HG02981 (cell line): Measurements from ENCODE around the gene MRPS6.

Experiments
- ATAC-seq: cut with Tn5 transposase; IDR thresholded peaks from one replicate; pipeline ENCODE4 v1.9.1; 2021; ENCODE audit warnings: mild to moderate bottlenecking, moderate library complexity; ENCODE audit not compliant: unreplicated experiment

Gene MRPS6

DNA sequence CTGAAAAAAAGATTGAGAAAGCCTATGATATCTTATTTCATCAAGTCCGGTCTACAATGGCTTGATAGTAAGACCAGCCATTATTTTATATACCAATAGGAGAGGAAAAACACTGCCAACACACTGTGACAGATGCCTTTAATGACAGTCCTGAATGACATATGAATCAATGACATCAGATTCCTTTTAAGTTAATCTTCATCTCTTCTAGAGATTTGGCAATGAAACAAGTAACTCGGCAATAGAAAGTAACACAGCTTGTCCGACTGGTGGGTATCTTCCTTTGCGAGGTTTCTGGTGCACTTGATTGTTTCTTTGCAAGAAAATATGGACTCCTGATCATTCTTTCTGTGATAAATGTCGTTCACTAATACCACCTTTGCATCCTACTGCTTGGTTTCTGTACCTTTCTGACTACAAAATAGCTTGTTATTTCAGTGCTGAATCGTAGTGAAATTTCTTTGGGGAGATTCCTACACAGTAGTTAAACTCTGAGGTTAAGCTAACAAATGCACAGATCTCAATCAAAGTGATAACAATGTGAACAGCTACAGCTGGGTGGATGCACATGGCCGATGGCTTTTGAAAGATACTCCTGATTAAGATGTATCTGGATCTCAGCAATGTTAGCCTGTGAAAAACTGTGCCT lies 104.7 kb downstream of the MRPS6 start:
- ATAC-seq: no peak

DNA sequence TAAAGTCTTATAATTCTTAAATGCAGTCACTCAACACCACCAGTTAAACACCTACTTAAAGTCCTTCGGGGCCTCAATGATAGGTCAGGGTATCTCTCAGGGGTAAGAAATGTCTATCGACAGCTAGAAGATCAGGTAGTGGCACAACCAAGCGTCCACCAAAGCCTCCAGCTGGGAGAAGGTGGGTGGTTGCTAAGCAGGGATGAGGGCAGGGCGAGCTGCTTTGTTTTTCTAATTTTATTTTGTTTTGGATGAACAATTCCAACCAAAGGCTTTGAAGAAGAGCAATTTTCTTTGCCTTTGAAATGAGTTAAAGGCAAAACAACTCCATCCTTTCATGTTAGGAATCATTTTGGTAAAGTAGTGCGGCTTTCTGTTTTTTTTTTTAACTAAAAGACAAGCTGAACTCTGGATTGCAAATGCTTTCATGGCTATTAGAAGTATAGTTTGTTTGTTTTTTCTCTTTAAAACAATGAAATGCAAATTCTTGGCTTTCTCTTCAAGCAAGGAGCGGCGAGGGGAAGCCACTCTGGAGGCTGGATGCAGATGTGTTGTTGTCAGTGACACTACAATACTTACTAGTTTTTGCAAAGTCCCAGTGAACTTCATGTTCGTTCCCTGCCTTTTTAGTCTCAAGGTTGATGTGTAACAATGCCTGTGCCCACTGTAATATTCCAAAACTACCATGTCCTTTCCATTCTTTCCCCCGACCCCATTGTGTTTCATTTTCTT lies 106.0 kb downstream of the MRPS6 start:
- no peak for ATAC-seq

DNA sequence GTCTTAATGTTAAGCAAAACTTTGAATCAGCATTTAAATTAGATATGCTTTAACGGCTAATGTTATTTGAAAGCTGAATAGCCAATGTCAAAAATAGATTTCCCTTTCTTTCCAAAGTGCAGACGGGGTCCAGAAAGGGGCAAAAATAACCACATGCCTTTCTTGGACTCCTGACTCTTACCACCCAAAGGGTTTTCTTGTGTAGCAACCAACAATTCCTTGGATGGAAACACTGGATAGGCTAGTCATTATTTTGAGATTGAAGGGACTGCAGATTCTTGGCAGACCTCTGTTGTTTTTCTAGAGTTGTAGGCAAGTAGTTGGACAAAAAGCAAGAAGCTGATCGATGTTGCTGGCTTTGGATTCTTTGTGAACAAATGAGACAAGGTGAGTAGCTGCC lies 107.0 kb downstream of the MRPS6 start:
- ATAC-seq: no peak

DNA sequence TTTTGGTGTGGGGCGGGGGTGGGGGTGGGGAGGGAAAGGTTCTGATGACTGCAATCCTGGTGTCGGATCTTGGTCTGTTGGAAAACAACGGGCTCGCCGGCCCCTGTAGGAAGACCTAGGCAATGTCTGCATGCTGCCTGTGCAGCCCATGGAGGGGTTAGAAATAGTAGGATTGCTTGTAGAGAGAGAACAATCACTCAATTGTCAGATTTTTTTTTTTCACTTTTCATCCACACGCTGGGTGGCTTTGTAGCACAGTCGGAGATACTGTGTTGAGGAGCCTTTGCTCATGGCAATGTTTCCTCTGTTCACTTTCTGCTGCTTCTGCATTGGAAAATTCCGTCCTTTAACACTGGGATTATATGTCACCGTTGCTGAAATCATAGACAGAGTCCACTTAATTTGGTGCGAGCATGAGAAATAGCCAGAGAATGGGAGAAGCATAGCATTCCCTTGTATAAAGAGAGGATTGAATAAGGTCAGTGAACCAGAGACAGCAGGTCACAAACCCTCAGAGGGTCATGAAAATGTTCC lies 107.5 kb downstream of the MRPS6 start:
- no peak for ATAC-seq

DNA sequence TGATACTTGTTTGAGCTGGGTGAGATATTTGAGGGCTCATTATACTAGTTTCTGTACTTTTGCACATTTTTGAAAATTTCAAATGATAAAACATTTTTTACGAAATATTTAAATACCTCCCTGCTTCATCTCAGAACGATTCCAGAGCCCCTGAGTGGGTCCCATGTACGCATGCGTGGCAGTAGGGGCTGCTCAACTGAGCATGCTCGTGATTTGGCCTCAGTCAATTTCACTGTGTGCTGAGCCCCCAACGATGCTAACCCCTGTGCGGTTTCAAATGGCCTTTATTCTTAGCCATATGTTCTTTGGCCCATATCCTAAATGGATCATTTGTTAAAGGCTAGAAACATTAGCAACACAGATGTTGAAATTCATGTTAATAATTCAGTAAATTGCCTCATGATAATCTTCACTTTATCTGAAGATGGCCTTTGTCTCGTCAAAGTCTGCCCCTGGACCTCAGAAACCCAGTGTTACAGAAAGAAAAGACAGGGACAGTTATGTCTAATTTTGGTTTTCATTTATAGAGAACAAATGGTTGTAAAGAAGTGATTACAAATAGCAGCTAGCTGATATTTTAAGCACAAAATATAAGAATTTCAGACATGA lies 108.2 kb downstream of the MRPS6 start:
- ATAC-seq: no peak

DNA sequence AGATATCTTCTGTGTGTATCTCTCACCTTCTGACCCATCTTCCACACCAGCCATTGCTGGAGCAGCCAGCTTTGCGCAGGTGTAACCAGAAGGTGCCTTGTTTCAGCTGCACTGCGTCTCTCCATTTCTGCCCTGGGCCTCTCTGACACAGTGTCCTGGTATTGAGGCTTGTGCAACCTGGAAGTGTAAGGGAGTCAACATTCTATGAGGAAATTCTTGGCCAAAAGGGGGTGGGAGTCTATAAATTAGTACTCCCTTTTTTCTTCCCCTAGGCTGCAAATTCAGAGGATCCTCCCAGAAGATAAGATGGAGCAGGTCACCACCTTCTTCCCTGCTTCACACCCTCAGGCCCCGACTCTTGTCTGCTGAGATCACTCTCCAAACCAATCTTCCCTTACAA lies 109.1 kb downstream of the MRPS6 start:
- ATAC-seq: no peak

DNA sequence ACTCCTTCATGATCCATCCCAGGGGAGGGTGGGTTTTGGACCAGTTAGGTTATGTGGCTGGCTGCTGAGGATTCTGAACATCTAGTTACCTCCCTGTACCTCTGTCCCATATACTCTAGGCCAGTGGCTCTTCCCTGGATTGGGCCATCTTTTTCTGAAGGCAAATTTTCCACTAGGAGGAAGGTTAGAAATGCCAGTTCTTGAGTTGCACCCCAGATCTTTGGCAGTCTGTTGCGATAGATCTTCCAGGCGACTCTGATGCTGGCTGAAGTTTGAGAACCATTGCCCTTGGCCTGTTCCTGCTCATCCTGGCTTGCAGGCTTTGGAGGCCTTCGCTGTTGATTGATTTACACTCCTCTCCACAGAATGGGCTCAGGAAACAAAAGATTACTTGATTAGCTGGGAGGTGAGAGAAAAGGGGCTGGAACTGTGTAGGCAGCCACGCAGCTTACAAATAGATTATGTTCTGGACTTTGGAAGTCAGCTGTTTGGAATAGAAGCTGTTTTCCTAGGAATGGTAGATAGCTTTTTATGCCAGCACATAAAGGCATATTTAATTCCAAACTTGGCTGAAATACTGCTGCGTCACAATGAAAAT lies 110.1 kb downstream of the MRPS6 start:
- no peak for ATAC-seq

DNA sequence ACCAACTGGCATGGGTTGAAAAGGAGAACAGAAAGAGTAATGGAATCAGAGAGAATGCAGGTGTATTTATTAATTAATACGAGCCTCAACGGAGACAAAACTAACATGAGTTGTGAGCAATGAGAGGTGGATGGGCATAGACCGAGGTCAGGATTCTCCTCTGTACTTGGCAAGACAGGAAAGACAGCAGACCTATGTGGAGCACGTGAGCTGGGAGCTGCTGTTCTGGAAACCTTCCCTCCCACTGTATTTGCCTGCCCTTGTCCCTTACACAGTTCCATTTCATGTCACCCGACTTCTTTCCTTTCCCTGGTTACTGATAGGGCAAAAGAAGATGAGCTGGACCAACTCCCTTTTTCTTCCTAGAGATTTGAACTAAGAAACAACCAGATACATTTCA lies 110.9 kb downstream of the MRPS6 start:
- ATAC-seq: no peak

DNA sequence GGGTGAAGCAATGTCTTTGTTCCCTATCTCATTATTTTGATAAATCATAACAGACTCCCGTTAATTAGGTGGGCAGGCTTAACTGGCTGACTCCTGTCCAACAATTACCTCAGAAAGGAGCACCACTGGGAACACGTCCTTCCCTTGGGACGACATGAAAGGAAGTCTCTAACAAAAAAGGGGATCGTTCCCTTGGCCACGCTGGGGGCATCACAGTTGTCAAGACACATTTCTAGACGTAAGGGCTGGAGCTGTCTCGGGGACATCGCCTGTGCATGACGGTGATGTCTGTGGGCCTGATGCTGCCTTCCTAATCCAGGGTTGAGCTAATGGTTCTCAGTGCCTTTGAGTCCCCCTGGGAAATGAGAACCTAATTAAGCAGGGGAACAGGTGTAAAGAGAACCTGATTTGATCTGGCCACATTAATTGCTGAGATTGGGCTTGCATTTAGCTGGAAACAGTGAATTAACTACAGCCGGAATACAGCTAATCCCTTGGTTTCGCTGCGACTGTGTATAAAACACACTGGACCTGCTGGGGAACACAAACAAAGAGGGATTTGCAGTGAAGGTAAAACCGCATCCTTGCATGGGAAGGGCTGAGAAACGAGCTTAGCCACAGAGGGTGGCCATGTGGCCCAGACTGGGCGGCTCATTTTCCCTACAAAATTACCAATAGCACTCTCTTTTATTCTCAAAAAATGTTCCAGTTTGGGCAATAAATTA lies 111.8 kb downstream of the MRPS6 start:
- ATAC-seq: no peak

DNA sequence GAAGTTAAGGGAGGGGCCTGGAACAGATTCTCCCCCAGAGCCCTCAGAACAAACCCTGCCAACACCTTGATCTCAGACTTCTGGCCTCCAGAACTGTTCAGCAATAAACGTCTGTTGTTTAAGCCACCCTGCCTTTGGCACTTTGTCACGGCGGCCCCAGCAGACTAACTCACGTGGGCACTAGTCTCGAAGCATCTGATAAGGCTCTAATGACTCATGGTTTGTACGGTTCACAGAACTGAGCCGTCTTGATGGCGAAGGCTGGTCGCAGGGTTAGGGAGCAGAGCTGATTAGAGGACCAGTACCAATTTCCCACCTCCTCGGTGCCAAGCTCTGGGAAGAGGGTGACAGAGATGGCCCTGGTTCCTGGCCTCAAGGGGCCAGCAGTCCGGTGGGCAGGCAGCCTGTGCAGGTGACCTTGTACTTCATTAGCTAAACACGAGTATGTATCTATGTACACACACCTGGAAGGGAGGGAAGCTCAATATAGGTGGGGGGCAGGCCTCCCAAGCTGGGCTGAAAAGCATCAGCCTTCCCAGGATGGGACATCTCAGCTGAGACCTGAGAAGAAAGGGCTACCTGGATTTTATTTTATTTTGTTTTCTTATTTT lies 112.8 kb downstream of the MRPS6 start:
- ATAC-seq: no peak

DNA sequence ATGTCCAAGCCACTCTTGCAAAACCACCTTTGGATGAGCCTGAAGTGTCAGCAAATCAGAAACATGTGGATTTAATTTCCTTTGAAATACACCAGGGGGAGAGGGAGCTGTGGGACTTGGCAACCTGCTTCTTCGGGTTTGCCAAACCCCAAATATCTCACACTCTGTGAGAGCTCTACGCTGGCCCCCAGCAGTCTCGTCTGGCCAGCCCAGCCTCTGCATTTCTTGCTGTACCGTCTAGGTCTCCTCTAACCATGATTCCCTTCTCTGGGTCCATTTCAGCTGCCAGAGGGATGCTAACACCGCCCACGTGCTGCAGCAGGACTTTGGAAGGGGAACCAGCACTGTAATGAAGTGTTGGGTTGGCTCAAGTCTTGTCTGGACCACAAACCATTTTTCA lies 114.6 kb downstream of the MRPS6 start:
- no peak for ATAC-seq

DNA sequence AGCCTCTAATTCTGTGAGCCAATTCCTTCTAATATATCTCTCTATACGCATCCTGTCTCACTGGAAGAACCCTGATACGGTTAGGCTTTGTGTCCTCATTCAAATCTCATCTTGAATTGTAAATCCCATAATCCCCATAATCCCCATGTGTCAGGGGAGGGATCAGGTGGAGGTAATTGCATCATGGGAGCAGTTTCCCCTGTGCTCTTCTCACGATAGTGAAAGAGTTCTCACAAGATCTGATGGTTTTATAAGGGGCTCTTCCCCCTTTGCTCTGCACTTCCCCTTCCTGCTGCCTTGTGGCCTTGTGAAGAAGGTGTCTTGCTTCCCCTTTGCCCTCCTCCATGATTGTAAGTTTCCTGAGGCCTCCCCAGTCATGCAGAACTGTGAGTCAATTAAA lies 116.1 kb downstream of the MRPS6 start:
- ATAC-seq: no peak

DNA sequence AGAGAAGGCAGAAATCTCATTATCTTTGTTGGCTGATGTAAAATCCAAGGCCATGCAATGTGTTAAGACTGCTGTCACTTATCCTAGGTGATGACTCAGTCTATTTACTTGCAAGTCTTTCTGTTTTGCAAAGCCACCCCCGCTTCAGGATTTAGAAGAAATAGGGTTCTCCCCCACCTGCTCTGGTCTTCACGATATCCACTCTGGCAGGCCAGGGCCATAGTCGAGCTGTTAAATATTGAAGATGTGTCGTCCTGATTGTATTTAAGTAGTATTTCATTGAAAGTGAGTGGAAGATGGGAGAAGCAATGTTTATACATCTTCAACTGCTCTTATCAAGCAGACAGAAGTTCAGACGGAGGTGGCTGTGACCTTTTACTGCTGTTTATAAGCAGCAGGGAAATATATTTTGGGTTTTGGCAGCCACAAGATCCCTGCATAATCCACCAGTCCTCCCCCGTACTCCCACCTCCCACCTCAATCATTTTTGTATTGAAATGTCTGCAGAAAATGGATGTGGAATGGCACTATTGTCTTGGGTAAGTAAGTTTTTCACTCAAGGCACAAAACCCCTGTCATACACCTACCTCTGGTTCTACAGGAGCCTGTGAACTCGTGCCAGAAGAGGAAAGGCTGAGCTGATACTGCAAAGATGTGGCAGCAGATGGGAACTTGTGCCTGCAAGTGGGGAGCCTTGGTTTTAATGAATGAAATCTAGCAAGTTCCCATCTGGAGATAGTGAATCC lies 117.4 kb downstream of the MRPS6 start:
- no peak for ATAC-seq

DNA sequence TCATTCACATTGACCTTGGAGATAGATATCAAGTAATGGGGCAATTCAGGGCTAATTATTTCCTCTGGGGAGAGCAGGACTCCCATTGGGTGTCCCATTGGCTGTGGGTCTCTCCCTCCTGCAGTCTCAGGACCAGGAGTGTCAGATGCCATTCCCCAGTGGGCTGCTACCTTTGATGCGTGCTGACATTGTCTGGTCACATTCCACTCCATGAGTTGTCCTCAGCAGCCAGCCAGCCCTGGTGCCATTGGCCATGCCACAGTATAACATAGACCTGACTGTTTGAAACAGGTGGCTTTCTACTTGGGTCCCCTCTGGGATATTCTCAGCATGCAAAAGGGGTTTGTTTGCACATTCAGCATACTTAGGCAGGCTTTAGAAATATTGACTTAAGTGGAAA lies 118.5 kb downstream of the MRPS6 start:
- no peak for ATAC-seq
